Measurements from ENCODE around the gene KPNB1. TPM values are rescaled to one million over a fixed set of nuclear protein-coding genes. Genes with fewer than 3 reads are reported as not detected.

The KPNB1 gene
- total RNA-seq: 100 to 1,000 TPM; 452 to 500 TPM
- 347 TPM for polyA plus RNA-seq (2013, experiment 1 of 2)
- 324 TPM for polyA plus RNA-seq (2013, experiment 2 of 2)
- long read RNA-seq, experiment 1, full-length matches to known transcripts: 26 of 132 reads
- long read RNA-seq, experiment 1, partial matches to known transcripts: 38 of 132 reads
- long read RNA-seq, experiment 1, other reads (novel, unspliced or antisense): 68 of 132 reads
- long read RNA-seq, experiment 2, full-length matches to known transcripts: 264 of 389 reads
- long read RNA-seq, experiment 2, partial matches to known transcripts: 86 of 389 reads
- long read RNA-seq, experiment 2, other reads (novel, unspliced or antisense): 39 of 389 reads
- long read RNA-seq, experiment 3, full-length matches to known transcripts: 79 of 173 reads
- long read RNA-seq, experiment 3, partial matches to known transcripts: 70 of 173 reads
- long read RNA-seq, experiment 3, other reads (novel, unspliced or antisense): 24 of 173 reads
- long read RNA-seq, experiment 4, full-length matches to known transcripts: 295 of 321 reads
- long read RNA-seq, experiment 4, partial matches to known transcripts: 11 of 321 reads
- long read RNA-seq, experiment 4, other reads (novel, unspliced or antisense): 15 of 321 reads

- 0% methylated on average over 38 to 74 of the region's 74 CpGs for WGBS, 2 experiments (ENCODE audit: insufficient coverage in 1 of 2, insufficient read length in 1 of 2)
- H3K9ac ChIP-seq (ENCODE audit: extremely low read depth, low read length, poor library complexity, severe bottlenecking): peak within 1 kb of the TSS; percentile 79
- Mint-ChIP-seq H3K36me3 (ENCODE audit: low read depth) (peaks cover 31% of the 10 kb centered on the region), H3K27ac (peak within 1 kb of the TSS; percentile 92), H3K9me3 (no peaks in the 10 kb centered on the region), H3K4me3 (peak within 1 kb of the TSS; percentile 88), H3K4me1 (peaks cover 24% of the 10 kb centered on the region), H3K27me3 (ENCODE audit: insufficient read depth) (no peaks in the 10 kb centered on the region)
- peak within 1 kb of the TSS; percentile 76 for H3K27ac ChIP-seq (ENCODE audit: low read depth, low read length)
- H3K36me3 ChIP-seq (ENCODE audit: control insufficient read depth, insufficient read depth, low read length): peaks cover 31% of the 10 kb centered on the region
- no peak for TF ChIP-seq CTCF (conservative IDR thresholded peaks at IDR 0.05)
- peak within 1 kb of the TSS; percentile 99 for H3K4me3 ChIP-seq (ENCODE audit: low read length)
- H3K4me1 ChIP-seq (ENCODE audit: control insufficient read depth, insufficient read depth, low read length): peaks cover 8% of the 10 kb centered on the region
- no peaks in the 10 kb centered on the region for H3K9me3 ChIP-seq (ENCODE audit: control insufficient read depth, low read length)
- H3K27me3 ChIP-seq (ENCODE audit: control insufficient read depth, insufficient read depth, low read length, poor library complexity, severe bottlenecking): no peaks in the 10 kb centered on the region
- peak; percentile 100 for DNase-seq
Observed at GRCh38 chr17:47649153-47649971, at the start of gene KPNB1. KPNB1 (plus strand) TSS chr17:47649919; CDS start chr17:47650245, 326 bp downstream.

GRCh38 chr17:47603830-47604597, 45.7 kb upstream of the KPNB1 start:
- Histone ChIP-seq H3K27ac (ENCODE audit: low read depth, low read length) (no peak overlapping the region), H3K36me3 (ENCODE audit: control insufficient read depth, insufficient read depth, low read length) (peaks cover 92% of the 10 kb centered on the region), H3K4me1 (ENCODE audit: control insufficient read depth, insufficient read depth, low read length) (no peaks in the 10 kb centered on the region), H3K4me3 (ENCODE audit: low read length) (no peak overlapping the region), H3K27me3 (ENCODE audit: control insufficient read depth, insufficient read depth, low read length, poor library complexity, severe bottlenecking) (no peaks in the 10 kb centered on the region), H3K9me3 (ENCODE audit: control insufficient read depth, low read length) (no peaks in the 10 kb centered on the region), H3K9ac (ENCODE audit: extremely low read depth, low read length, poor library complexity, severe bottlenecking) (no peak overlapping the region)
- Mint-ChIP-seq H3K27ac (no peak overlapping the region), H3K27me3 (ENCODE audit: insufficient read depth) (no peaks in the 10 kb centered on the region), H3K9me3 (no peaks in the 10 kb centered on the region), H3K4me1 (no peaks in the 10 kb centered on the region), H3K36me3 (ENCODE audit: low read depth) (peaks cover 69% of the 10 kb centered on the region), H3K4me3 (no peak overlapping the region)
- WGBS, 2 experiments (ENCODE audit: insufficient coverage in 1 of 2, insufficient read length in 1 of 2): 98 to 100% methylated on average over 1 to 4 of the region's 4 CpGs
- DNase-seq: no peak
- no peak for TF ChIP-seq CTCF (conservative IDR thresholded peaks at IDR 0.05)

- H3K36me3 Mint-ChIP-seq (ENCODE audit: low read depth): peaks cover 69% of the 10 kb centered on the region
- TF ChIP-seq CTCF (conservative IDR thresholded peaks at IDR 0.05): no peak
- peaks cover 92% of the 10 kb centered on the region for H3K36me3 ChIP-seq (ENCODE audit: control insufficient read depth, insufficient read depth, low read length)
Observed at GRCh38 chr17:47604598-47604927, 45.2 kb upstream of the KPNB1 start.

More at GRCh38 chr17:47604598-47604927, 45.2 kb upstream of the KPNB1 start:
- no peak for DNase-seq
- Histone ChIP-seq H3K4me1 (ENCODE audit: control insufficient read depth, insufficient read depth, low read length) (no peaks in the 10 kb centered on the region), H3K27me3 (ENCODE audit: control insufficient read depth, insufficient read depth, low read length, poor library complexity, severe bottlenecking) (no peaks in the 10 kb centered on the region), H3K9me3 (ENCODE audit: control insufficient read depth, low read length) (no peaks in the 10 kb centered on the region), H3K4me3 (ENCODE audit: low read length) (no peak overlapping the region), H3K27ac (ENCODE audit: low read depth, low read length) (no peak overlapping the region), H3K9ac (ENCODE audit: extremely low read depth, low read length, poor library complexity, severe bottlenecking) (no peak overlapping the region)
- Mint-ChIP-seq H3K27ac (peak overlapping the region; percentile 41), H3K4me1 (no peaks in the 10 kb centered on the region), H3K9me3 (no peaks in the 10 kb centered on the region), H3K4me3 (no peak overlapping the region), H3K27me3 (ENCODE audit: insufficient read depth) (no peaks in the 10 kb centered on the region)
- WGBS, 2 experiments (ENCODE audit: insufficient coverage in 1 of 2, insufficient read length in 1 of 2): 92% methylated on average over 1 of the region's 1 CpG; no CpG with 5 or more reads in 1 of the 2 experiments
